ENCODE data around the gene PPME1. TPM values are rescaled to one million over a fixed set of nuclear protein-coding genes. Genes with fewer than 3 reads are reported as not detected.

PPME1 gene
- total and polyA plus RNA-seq, 2 donors (not counting 1 experiment from before 2014, with no cell fraction given), result 11.2 to 23.6 TPM

- no peaks in the 10 kb centered on the region for H3K4me1 Mint-ChIP-seq
- no peak overlapping the region for H3K27ac Mint-ChIP-seq
- Histone ChIP-seq H3K27ac (ENCODE audit: low read length in 2 of 2) (no peak overlapping the region), H2AFZ (ENCODE audit: insufficient read depth, low read depth, low read length, poor library complexity, severe bottlenecking) (no peak overlapping the region), H4K20me1 (ENCODE audit: control insufficient read depth, insufficient read depth, low read length, poor library complexity, severe bottlenecking) (no peaks in the 10 kb centered on the region), H3K4me3 (ENCODE audit: control extremely low read depth in 1 of 5, extremely low read depth in 1 of 5, insufficient read depth in 1 of 5, low read depth in 2 of 5, low read length in 4 of 5) (no peak overlapping the region), H3K4me1 (ENCODE audit: control insufficient read depth in 2 of 2, insufficient read depth in 2 of 2, low read length in 2 of 2) (no peaks in the 10 kb centered on the region), H3K27me3 (replicated peaks in 1 of 4; ENCODE audit: control extremely low read depth in 1 of 4, control insufficient read depth in 3 of 4, insufficient read depth in 4 of 4, low read length in 3 of 4) (no peaks in the 10 kb centered on the region), H3K79me2 (ENCODE audit: control insufficient read depth, insufficient read depth, low read length) (no peaks in the 10 kb centered on the region), H3K9me3 (ENCODE audit: control extremely low read depth in 1 of 3, control insufficient read depth in 2 of 3, insufficient read depth in 1 of 3, low read length in 2 of 3) (peaks cover 0 to 12% (median 0%) of the 10 kb centered on the region in 3 donors), H3K4me2 (replicated peaks; ENCODE audit: low read depth, low read length, poor library complexity, severe bottlenecking) (no peak overlapping the region), H3K9ac (ENCODE audit: low read length) (no peak overlapping the region), H3K36me3 (replicated peaks in 1 of 2; ENCODE audit: control extremely low read depth in 1 of 2, control insufficient read depth in 1 of 2, extremely low read depth in 1 of 2, insufficient read depth in 2 of 2, low read length in 1 of 2) (no peaks in the 10 kb centered on the region)
- 100% methylated on average over 1 of the region's 2 CpGs for whole genome bisulfite sequencing (ENCODE audit: insufficient coverage)
- H3K4me3 Mint-ChIP-seq, result no peak overlapping the region
- ATAC-seq (ENCODE audit: low read depth), result no peak
- TF ChIP-seq CTCF (IDR thresholded peaks at IDR 0.05) (no peak), EZH2 (IDR thresholded peaks at IDR 0.05; ENCODE audit: borderline replicate concordance, insufficient read depth, low read depth, low read length, poor library complexity, severe bottlenecking) (no peak)
- peaks cover 5% of the 10 kb centered on the region for H3K9me3 Mint-ChIP-seq (ENCODE audit: insufficient read depth)
- H3K27me3 Mint-ChIP-seq, result no peaks in the 10 kb centered on the region
- intact Hi-C loops (cut with micrococcal nuclease), result no loop called here
- ChIA-PET CTCF (no interaction called here), POLR2A (no interaction called here)
- no peak for DNase-seq
These were observed 41.4 kb downstream of the PPME1 start for GRCh38 chr11:74212533-74212932.

GRCh38 chr11:74220376-74220775 lies 49.3 kb downstream of the PPME1 start:
- no peak overlapping the region for H3K4me3 ChIP-seq (ENCODE audit: control extremely low read depth in 1 of 5, extremely low read depth in 1 of 5, insufficient read depth in 1 of 5, low read depth in 2 of 5, low read length in 4 of 5)
- ChIA-PET POLR2A (no interaction called here), CTCF (interaction anchor here (1.1 kb wide), 1 partner anchor 11 kb away, joined by 3 read pairs; no protein-coding TSS in a partner anchor)
- Mint-ChIP-seq H3K27ac (no peak overlapping the region), H3K27me3 (no peaks in the 10 kb centered on the region), H3K4me3 (no peak overlapping the region), H3K9me3 (ENCODE audit: insufficient read depth) (peaks cover 3% of the 10 kb centered on the region), H3K4me1 (no peaks in the 10 kb centered on the region)
- WGBS (ENCODE audit: insufficient coverage), result 100% methylated on average over 1 of the region's 1 CpG
- no peak overlapping the region for H3K4me2 ChIP-seq (replicated peaks; ENCODE audit: low read depth, low read length, poor library complexity, severe bottlenecking)
- no peaks in the 10 kb centered on the region for H3K79me2 ChIP-seq (ENCODE audit: control insufficient read depth, insufficient read depth, low read length)
- intact Hi-C loops (cut with micrococcal nuclease), result no loop called here
- H4K20me1 ChIP-seq (ENCODE audit: control insufficient read depth, insufficient read depth, low read length, poor library complexity, severe bottlenecking), result no peaks in the 10 kb centered on the region
- no peak overlapping the region for H2AFZ ChIP-seq (ENCODE audit: insufficient read depth, low read depth, low read length, poor library complexity, severe bottlenecking)
- no peaks in the 10 kb centered on the region for H3K4me1 ChIP-seq (ENCODE audit: control insufficient read depth in 2 of 2, insufficient read depth in 2 of 2, low read length in 2 of 2)
- no peak overlapping the region for H3K9ac ChIP-seq (ENCODE audit: low read length)
- no peaks in the 10 kb centered on the region for H3K27me3 ChIP-seq (replicated peaks in 1 of 4; ENCODE audit: control extremely low read depth in 1 of 4, control insufficient read depth in 3 of 4, insufficient read depth in 4 of 4, low read length in 3 of 4)
- no peak for TF ChIP-seq CTCF (IDR thresholded peaks at IDR 0.05)
- no peak for TF ChIP-seq EZH2 (IDR thresholded peaks at IDR 0.05; ENCODE audit: borderline replicate concordance, insufficient read depth, low read depth, low read length, poor library complexity, severe bottlenecking)
- H3K27ac ChIP-seq (ENCODE audit: low read length in 2 of 2), result no peak overlapping the region
- ATAC-seq (ENCODE audit: low read depth) (no peak), DNase-seq (no peak)
- peaks cover 0 to 3% (median 0%) of the 10 kb centered on the region in 3 donors for H3K9me3 ChIP-seq (ENCODE audit: control extremely low read depth in 1 of 3, control insufficient read depth in 2 of 3, insufficient read depth in 1 of 3, low read length in 2 of 3)
- peaks cover 0 to 1% of the 10 kb centered on the region in 2 experiments for H3K36me3 ChIP-seq (replicated peaks in 1 of 2; ENCODE audit: control extremely low read depth in 1 of 2, control insufficient read depth in 1 of 2, extremely low read depth in 1 of 2, insufficient read depth in 2 of 2, low read length in 1 of 2)

All from B cell (primary cell).